ENCODE data around the gene CUBN. TPM values are rescaled to one million over a fixed set of nuclear protein-coding genes. Genes with fewer than 3 reads are reported as not detected.
"Not testable (repeated sequence)": the region's sequence is repeated elsewhere in the genome, so short reads cannot be mapped to it uniquely, and the experiment has no call there.

Gene CUBN
- total RNA-seq, 1 experiment from 2014 or later: 1.3 TPM

DNA sequence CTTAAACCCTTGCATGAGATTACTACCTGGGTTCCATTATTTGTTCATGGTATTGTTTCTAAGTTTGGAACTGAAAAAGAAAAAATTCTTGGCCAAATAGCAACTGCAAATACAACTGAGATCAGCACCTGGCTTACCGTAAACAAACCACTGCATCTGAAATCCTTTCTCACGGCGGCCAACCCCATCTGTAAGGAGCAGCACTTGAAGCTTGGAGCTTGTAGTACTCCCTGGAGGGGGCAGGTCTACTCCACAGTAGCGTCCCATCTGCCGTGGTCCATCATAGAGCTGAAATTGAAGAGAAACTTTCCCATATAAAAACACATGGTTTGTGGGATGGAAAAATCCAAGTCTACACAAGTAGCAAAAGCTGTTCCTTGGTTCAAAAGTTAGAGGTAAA lies 109.9 kb downstream of the CUBN start:
- DNase-seq (ENCODE audit: low read depth): no peak

GRCh38 chr10:17013131-17013983 lies 116.3 kb downstream of the CUBN start:
- not testable (repeated sequence) for DNase-seq (ENCODE audit: low read depth)

GRCh38 chr10:17012731-17013130 lies 116.9 kb downstream of the CUBN start:
- DNase-seq (ENCODE audit: low read depth): not testable (repeated sequence)

GRCh38 chr10:17010363-17011145 lies 119.1 kb downstream of the CUBN start:
- DNase-seq (ENCODE audit: low read depth): no peak

- peak; percentile 81 for DNase-seq (ENCODE audit: low read depth)
Observed at GRCh38 chr10:17009212-17009700, 120.4 kb downstream of the CUBN start.

- DNase-seq (ENCODE audit: low read depth): no peak
Observed at GRCh38 chr10:17007418-17007770, 122.2 kb downstream of the CUBN start.

- peak; percentile 34 for DNase-seq (ENCODE audit: low read depth)
Observed at GRCh38 chr10:17006631-17007417, 122.8 kb downstream of the CUBN start.

- DNase-seq (ENCODE audit: low read depth): no peak
Observed at GRCh38 chr10:17005621-17006566, 123.7 kb downstream of the CUBN start.

DNA sequence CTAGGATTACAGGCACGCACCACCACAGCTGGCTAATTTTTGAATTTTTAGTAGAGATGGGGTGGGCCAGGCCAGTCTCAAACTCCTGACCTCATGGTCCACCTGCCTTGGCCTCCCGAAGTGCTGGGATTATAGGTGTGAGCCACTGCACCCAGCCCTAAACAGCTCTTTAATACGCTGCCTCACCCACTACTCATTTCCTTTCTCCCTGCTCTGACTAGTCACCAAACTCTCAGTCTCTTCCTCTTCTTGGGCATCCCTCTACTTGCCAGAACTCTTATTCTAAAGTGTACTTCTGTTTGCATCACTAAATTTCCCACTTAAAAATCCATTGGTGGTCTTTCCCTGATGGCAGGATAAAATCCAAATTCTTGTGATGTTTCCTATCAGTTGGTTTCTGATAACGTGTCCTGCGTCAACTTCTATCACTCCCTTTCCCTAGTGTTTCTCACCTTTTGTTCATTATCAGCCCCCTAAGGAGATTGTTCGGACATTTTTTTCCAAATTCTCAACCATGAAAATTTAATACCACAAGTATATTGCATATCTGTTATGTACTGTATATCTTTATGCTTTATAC lies 124.7 kb downstream of the CUBN start:
- DNase-seq (ENCODE audit: low read depth): peak; percentile 66

- no peak for DNase-seq (ENCODE audit: low read depth)
Observed at GRCh38 chr10:17003651-17004286, 125.8 kb downstream of the CUBN start.

DNA sequence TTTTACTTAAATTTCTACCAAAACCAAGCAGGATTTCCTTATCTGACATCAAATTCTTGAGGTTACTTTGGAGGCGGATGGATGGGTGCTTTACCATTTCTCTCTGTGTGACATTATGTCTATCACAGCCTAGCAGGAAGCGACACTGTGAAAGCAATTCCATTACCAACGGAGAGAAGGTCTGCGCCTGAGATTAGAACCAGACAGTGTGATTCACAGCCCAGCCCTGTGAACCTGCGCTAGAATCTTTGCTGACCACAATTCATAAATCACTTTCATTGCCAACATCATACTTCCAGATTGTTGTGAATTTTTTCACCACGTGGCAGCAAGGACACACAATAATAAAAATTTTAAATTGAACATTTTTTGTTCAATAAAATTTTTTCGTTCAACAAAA lies 126.5 kb downstream of the CUBN start:
- peak; percentile 71 for DNase-seq (ENCODE audit: low read depth)

- DNase-seq (ENCODE audit: low read depth): peak; percentile 51
Observed at GRCh38 chr10:17001961-17002749, 127.5 kb downstream of the CUBN start.

DNA sequence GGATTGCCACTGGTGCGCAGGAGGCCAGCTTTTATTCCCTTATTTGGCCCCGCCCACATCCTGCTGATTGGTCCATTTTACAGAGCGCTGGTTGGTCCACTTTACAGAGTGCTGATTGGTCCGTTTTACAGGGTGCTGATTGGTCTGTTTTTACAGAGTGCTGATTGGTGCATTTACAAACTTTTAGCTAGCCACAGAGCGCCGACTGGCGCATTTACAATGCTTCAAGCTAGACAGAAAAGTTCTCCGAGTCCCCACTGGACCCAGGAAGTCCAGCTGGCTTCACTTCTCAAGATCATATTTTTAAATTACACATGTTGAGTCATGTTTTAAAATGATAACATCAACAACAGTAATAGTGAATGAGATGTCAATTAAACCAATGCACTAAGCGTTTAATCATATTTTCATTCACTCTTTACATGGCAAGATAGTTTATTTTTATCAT lies 128.3 kb downstream of the CUBN start:
- DNase-seq (ENCODE audit: low read depth): no peak

GRCh38 chr10:16999665-17000451 lies 129.8 kb downstream of the CUBN start:
- no peak for DNase-seq (ENCODE audit: low read depth)

DNA sequence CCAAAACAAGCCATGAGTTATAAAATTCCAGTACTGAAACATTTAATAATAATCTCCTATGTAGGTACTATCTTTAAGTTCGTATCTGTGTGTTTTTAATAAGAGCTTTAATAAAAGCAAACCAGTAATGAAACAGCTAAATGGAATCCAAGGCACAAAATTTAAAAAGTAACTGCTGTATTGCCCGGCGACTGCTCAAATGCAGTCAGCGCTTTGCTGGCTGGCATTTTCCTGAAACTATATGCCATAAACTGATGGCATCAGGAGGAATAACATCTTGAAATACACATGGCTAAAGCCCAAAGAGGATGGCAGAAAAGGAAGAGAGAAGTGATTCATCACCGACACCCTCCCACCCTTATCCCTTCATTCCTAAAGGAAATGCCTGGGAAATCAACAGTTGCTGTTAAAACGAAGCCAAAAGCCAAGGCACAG lies 133.1 kb downstream of the CUBN start:
- peak; percentile 81 for DNase-seq (ENCODE audit: low read depth)

GRCh38 chr10:16995867-16996529 lies 133.6 kb downstream of the CUBN start:
- peak; percentile 45 for DNase-seq (ENCODE audit: low read depth)

- DNase-seq (ENCODE audit: low read depth): no peak
Observed at GRCh38 chr10:16993186-16993585, 136.4 kb downstream of the CUBN start.

All from HT1080 (cell line).